ENCODE measurements around the gene FIGNL1. TPM values are rescaled to one million over a fixed set of nuclear protein-coding genes. Genes with fewer than 3 reads are reported as not detected.

The FIGNL1 gene
- total RNA-seq, 1 donor from 2014 or later, result 4.1 TPM

DNA sequence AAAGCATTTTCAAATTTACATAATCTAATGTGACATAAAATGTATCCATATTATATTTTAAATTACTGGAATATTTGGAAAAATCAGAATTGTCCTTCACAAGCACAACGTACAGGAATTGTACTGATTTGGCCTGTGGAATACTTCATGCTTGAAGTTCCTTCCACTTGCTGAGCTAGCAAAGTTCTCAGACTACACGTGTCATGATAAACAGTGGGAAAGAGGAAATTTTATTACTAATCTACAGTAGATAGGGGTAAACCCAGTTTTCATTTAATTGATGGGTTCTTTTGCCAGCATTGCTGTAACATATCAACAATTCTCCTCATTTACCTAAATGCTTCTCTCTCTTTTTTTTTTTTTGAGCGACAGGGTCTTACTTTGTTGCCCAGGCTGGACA, 45.6 kb upstream of the FIGNL1 start:
- no peak for DNase-seq
- intact Hi-C loops (cut with micrococcal nuclease), result no loop called here
- H3K27me3 ChIP-seq (ENCODE audit: low read depth), result peaks cover 4% of the 10 kb centered on the region
- H3K9me3 ChIP-seq (replicated peaks), result no peaks in the 10 kb centered on the region
- no peaks in the 10 kb centered on the region for H3K36me3 ChIP-seq
- peaks cover 13% of the 10 kb centered on the region for H3K4me1 ChIP-seq
- TF ChIP-seq, protein P1, sequence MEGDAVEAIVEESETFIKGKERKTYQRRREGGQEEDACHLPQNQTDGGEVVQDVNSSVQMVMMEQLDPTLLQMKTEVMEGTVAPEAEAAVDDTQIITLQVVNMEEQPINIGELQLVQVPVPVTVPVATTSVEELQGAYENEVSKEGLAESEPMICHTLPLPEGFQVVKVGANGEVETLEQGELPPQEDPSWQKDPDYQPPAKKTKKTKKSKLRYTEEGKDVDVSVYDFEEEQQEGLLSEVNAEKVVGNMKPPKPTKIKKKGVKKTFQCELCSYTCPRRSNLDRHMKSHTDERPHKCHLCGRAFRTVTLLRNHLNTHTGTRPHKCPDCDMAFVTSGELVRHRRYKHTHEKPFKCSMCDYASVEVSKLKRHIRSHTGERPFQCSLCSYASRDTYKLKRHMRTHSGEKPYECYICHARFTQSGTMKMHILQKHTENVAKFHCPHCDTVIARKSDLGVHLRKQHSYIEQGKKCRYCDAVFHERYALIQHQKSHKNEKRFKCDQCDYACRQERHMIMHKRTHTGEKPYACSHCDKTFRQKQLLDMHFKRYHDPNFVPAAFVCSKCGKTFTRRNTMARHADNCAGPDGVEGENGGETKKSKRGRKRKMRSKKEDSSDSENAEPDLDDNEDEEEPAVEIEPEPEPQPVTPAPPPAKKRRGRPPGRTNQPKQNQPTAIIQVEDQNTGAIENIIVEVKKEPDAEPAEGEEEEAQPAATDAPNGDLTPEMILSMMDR (IDR thresholded peaks at IDR 0.05; ENCODE audit: borderline replicate concordance), result no peak
- no peak overlapping the region for H3K4me3 ChIP-seq
- H3K27ac ChIP-seq (replicated peaks), result no peak overlapping the region

DNA sequence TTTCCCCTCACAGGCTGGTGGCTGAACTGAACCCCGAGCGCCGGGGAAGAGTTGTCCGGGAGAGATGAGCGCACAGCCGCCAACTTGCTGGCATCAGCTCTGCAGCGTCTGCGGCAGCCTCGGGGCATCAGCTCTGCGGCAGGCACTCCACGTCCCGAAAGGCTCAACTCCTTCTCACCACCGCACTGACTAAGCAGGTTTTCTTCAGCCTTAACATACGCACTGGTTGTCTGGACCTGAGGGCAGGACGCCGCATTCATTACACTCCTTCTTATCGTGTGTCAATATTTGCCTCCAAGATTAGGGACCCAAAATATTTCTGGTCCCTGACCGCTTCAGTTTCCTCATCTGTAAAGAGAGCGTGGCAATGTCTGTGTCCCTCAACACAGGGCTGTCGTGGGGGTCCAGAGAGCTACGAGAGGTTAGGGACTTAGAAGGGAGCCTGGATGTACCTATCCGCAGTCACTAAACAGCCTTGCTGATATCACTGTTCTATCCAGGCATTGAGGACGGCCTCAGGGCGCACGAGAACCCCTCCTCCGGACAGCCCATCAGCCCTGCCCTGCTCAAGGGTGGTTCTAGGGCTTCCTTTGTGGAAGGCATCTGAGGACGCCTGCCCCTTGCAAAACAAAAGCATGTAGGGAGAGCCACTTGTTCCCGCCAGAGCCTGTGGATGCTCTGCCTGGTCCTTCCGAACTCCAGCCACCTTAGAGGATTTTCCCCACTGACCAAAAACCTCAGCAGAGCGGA, 42.8 kb upstream of the FIGNL1 start:
- H3K36me3 ChIP-seq, result no peaks in the 10 kb centered on the region
- TF ChIP-seq, protein P1 (IDR thresholded peaks at IDR 0.05; ENCODE audit: borderline replicate concordance), result no peak
- intact Hi-C loops (cut with micrococcal nuclease), result no loop called here
- peaks cover 11% of the 10 kb centered on the region for H3K4me1 ChIP-seq
- peaks cover 4% of the 10 kb centered on the region for H3K27me3 ChIP-seq (ENCODE audit: low read depth)
- H3K27ac ChIP-seq (replicated peaks), result no peak overlapping the region
- no peak overlapping the region for H3K4me3 ChIP-seq
- DNase-seq, result no peak
- H3K9me3 ChIP-seq (replicated peaks), result peaks cover 5% of the 10 kb centered on the region

DNA sequence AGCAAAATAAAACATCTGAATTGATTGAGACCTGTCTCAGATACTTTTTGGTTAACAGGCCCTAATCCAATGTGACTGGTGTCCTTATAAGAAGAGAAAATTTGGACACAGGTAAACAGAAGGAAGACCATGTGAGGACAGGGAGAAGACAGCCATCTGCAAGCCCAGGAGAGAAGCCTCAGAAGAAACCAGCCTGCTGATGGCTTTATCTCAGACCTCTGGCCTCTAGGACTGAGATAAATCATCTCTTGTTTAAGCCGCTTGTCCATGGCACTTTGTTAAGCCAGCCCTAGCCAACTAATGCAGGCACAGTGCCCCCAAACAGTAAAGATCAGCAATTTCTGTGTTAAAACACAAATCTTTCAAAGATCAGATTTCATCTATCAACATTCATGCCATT, 41.8 kb upstream of the FIGNL1 start:
- Histone ChIP-seq H3K36me3 (no peaks in the 10 kb centered on the region), H3K9me3 (replicated peaks) (peaks cover 5% of the 10 kb centered on the region), H3K27ac (replicated peaks) (no peak overlapping the region), H3K4me1 (peaks cover 5% of the 10 kb centered on the region), H3K4me3 (no peak overlapping the region), H3K27me3 (ENCODE audit: low read depth) (peaks cover 4% of the 10 kb centered on the region)
- TF ChIP-seq, protein P1 (IDR thresholded peaks at IDR 0.05; ENCODE audit: borderline replicate concordance), result no peak
- DNase-seq, result no peak
- intact Hi-C loops (cut with micrococcal nuclease), result no loop called here

DNA sequence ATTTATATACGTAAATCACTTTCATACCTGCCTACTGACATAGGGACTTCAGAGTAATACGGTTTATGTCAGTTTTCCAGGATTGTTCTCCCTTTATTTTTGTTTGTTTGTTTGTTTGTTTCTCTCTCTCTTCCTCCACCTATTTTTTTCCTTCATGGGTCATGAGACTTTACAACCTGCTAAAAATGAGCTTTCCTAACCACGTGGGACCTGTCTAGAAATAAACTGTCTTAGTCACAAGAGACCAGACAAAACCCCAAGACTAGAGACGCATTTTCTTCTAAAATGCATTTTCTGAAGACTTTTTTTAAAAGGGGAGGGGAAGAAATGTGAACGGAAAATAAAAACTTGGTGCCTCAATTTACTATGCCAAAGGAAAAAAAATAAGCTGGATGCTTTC, 41.1 kb upstream of the FIGNL1 start:
- no peak for DNase-seq
- H3K36me3 ChIP-seq, result no peaks in the 10 kb centered on the region
- H3K27ac ChIP-seq (replicated peaks), result no peak overlapping the region
- TF ChIP-seq, protein P1 (IDR thresholded peaks at IDR 0.05; ENCODE audit: borderline replicate concordance), result no peak
- H3K4me3 ChIP-seq, result no peak overlapping the region
- H3K9me3 ChIP-seq (replicated peaks), result peaks cover 5% of the 10 kb centered on the region
- H3K4me1 ChIP-seq, result no peaks in the 10 kb centered on the region
- intact Hi-C loops (cut with micrococcal nuclease), result no loop called here
- H3K27me3 ChIP-seq (ENCODE audit: low read depth), result peaks cover 4% of the 10 kb centered on the region

DNA sequence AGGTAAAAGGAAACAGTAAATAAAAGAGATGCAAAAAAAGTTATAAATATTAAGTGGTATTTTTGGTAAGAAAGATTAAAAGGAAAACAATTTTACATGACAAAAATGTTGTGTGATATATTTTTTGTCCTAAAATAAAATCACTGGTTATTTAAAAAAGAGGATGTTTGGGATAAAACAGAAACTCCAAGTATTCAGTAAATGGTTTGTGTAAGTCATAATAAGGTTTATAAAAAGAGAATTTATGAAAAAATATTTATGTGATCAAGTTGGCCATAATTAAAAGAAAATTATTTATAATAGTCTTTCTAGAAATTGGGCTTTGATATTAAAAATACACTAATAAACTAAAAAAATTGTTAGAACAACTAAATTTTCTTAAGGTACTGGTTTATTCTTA, 38.2 kb upstream of the FIGNL1 start:
- no peak overlapping the region for H3K4me3 ChIP-seq
- H3K9me3 ChIP-seq (replicated peaks), result peaks cover 5% of the 10 kb centered on the region
- no peaks in the 10 kb centered on the region for H3K4me1 ChIP-seq
- peaks cover 4% of the 10 kb centered on the region for H3K27me3 ChIP-seq (ENCODE audit: low read depth)
- H3K36me3 ChIP-seq, result no peaks in the 10 kb centered on the region
- DNase-seq, result no peak
- no peak overlapping the region for H3K27ac ChIP-seq (replicated peaks)
- intact Hi-C loops (cut with micrococcal nuclease), result no loop called here
- TF ChIP-seq, protein P1 (IDR thresholded peaks at IDR 0.05; ENCODE audit: borderline replicate concordance), result no peak

Measured in left ventricle myocardium inferior (tissue), 1 donor.